HEK293T (cell line): ENCODE measurements around the gene ATP8A2.

Experiments used
- BHLHE40 ChIP-seq: fragments of 450-650 bp; IDR thresholded peaks from 2 replicates; pipeline ENCODE4 v1.6.1; 2016; ENCODE audit warnings: mild to moderate bottlenecking, moderate library complexity, borderline replicate concordance
- CTBP1 ChIP-seq: fragments of 450-650 bp; IDR thresholded peaks from 2 replicates; pipeline ENCODE4 v1.6.1; 2016; ENCODE audit warnings: borderline replicate concordance
- FOXA1 ChIP-seq: fragments of 450-650 bp; IDR thresholded peaks from 2 replicates; pipeline ENCODE4 v1.6.1; 2016; ENCODE audit warnings: mild to moderate bottlenecking
- FOXK2 ChIP-seq: fragments of 450-650 bp; IDR thresholded peaks from 2 replicates; pipeline ENCODE4 v1.6.1; 2016; ENCODE audit warnings: mild to moderate bottlenecking
- FOXM1 ChIP-seq: fragments of 450-650 bp; IDR thresholded peaks from 2 replicates; pipeline ENCODE4 v1.6.1; 2017; ENCODE audit warnings: mild to moderate bottlenecking, borderline replicate concordance
- L3MBTL2 ChIP-seq: fragments of 450-650 bp; conservative IDR thresholded peaks from 2 replicates; pipeline ENCODE4 v1.6.1; 2016; ENCODE audit warnings: mild to moderate bottlenecking
- LEF1 ChIP-seq: fragments of 450-650 bp; IDR thresholded peaks from 2 replicates; pipeline ENCODE4 v1.6.1; 2017; ENCODE audit warnings: mild to moderate bottlenecking, borderline replicate concordance
- NFRKB ChIP-seq: fragments of 450-650 bp; IDR thresholded peaks from 2 replicates; pipeline ENCODE4 v1.6.1; 2016; ENCODE audit warnings: mild to moderate bottlenecking, moderate library complexity
- TARDBP ChIP-seq: fragments of 450-650 bp; IDR thresholded peaks from 2 replicates; pipeline ENCODE4 v1.6.1; 2016

- TF ChIP-seq L3MBTL2: no peak
- TF ChIP-seq FOXM1: no peak
- no peak for TF ChIP-seq FOXK2
- TF ChIP-seq TARDBP: no peak
- TF ChIP-seq FOXA1: no peak
- TF ChIP-seq NFRKB: no peak
- no peak for TF ChIP-seq CTBP1
- no peak for TF ChIP-seq BHLHE40
- TF ChIP-seq LEF1: no peak
These were observed 688.6 kb downstream of the ATP8A2 start for GRCh38 chr13:26060357-26060756.
